MM.1S (cell line): Measurements from ENCODE around the gene SERPINI1.

ENCODE experiments used
- DNase-seq: peaks from one replicate; pipeline ENCODE4 v3.0.0-alpha.2; 2015
- H2AFZ ChIP-seq: fragments of 300-600 bp; sonication (generic); 2 replicates; pipeline ENCODE4 v1.6.0; 2016; ENCODE audit warnings: antibody characterized with exemption, low read length
- H3F3A ChIP-seq: fragments of 300-600 bp; sonication (generic); 2 replicates; pipeline ENCODE4 v1.6.1; 2016; ENCODE audit warnings: mild to moderate bottlenecking, antibody characterized with exemption, low read length, moderate library complexity, mixed read lengths; ENCODE audit not compliant: insufficient read depth
- H3K27ac ChIP-seq: fragments of 300-600 bp; sonication (generic); 2 replicates; pipeline ENCODE4 v1.5.1; 2016; ENCODE audit warnings: mild to moderate bottlenecking, low read length
- H3K27me3 ChIP-seq: fragments of 300-600 bp; sonication (generic); replicated peaks from 2 replicates; pipeline ENCODE4 v1.6.0; 2016; ENCODE audit warnings: low read length; ENCODE audit not compliant: insufficient read depth
- H3K36me3 ChIP-seq: fragments of 300-600 bp; sonication (generic); replicated peaks from 2 replicates; pipeline ENCODE4 v1.6.1; 2016; ENCODE audit warnings: mild to moderate bottlenecking, low read length, mixed read lengths; ENCODE audit not compliant: insufficient read depth
- H3K4me1 ChIP-seq: fragments of 300-600 bp; sonication (generic); 2 replicates; pipeline ENCODE4 v1.6.1; 2016; ENCODE audit warnings: low read length, mixed read lengths
- H3K4me2 ChIP-seq: fragments of 300-600 bp; sonication (generic); 2 replicates; pipeline ENCODE4 v1.6.0; 2016; ENCODE audit warnings: low read depth, low read length
- H3K4me3 ChIP-seq: fragments of 300-600 bp; sonication (generic); 2 replicates; pipeline ENCODE4 v1.5.1; 2016; ENCODE audit warnings: low read length, mixed read lengths
- H3K79me2 ChIP-seq: fragments of 300-600 bp; sonication (generic); 2 replicates; pipeline ENCODE4 v1.6.1; 2016; ENCODE audit warnings: mixed run types, low read length, mixed read lengths
- H3K9ac ChIP-seq: fragments of 300-600 bp; sonication (generic); 2 replicates; pipeline ENCODE4 v1.6.1; 2016; ENCODE audit warnings: low read length, mixed read lengths
- H3K9me2 ChIP-seq: fragments of 300-600 bp; sonication (generic); replicated peaks from 2 replicates; pipeline ENCODE4 v1.6.1; 2016; ENCODE audit warnings: mild to moderate bottlenecking, low read length, mixed read lengths; ENCODE audit not compliant: insufficient read depth
- H3K9me3 ChIP-seq: fragments of 300-600 bp; sonication (generic); replicated peaks from 2 replicates; pipeline ENCODE4 v1.6.1; 2016; ENCODE audit warnings: mild to moderate bottlenecking, low read length, mixed read lengths; ENCODE audit not compliant: insufficient read depth
- H4K20me1 ChIP-seq: fragments of 300-600 bp; sonication (generic); 2 replicates; pipeline ENCODE4 v1.6.1; 2016; ENCODE audit warnings: mild to moderate bottlenecking, low read length, moderate library complexity, mixed read lengths; ENCODE audit not compliant: insufficient read depth
- CTCF ChIP-seq: fragments of 300-600 bp; sonication (generic); IDR thresholded peaks from 2 replicates; pipeline ENCODE4 v1.5.1; 2016; ENCODE audit warnings: antibody characterized with exemption, low read length, mixed read lengths
- EZH2 ChIP-seq: fragments of 300-600 bp; sonication (generic); optimal IDR thresholded peaks from 2 replicates; pipeline ENCODE3; 2017; ENCODE audit warnings: low read depth, mild to moderate bottlenecking, antibody characterized with exemption, low read length, mixed read lengths
- EZH2phosphoT487 ChIP-seq: fragments of 300-600 bp; sonication (generic); IDR thresholded peaks from 2 replicates; pipeline ENCODE4 v1.6.1; 2018; ENCODE audit warnings: antibody characterized with exemption, low read length

SERPINI1 gene

DNA sequence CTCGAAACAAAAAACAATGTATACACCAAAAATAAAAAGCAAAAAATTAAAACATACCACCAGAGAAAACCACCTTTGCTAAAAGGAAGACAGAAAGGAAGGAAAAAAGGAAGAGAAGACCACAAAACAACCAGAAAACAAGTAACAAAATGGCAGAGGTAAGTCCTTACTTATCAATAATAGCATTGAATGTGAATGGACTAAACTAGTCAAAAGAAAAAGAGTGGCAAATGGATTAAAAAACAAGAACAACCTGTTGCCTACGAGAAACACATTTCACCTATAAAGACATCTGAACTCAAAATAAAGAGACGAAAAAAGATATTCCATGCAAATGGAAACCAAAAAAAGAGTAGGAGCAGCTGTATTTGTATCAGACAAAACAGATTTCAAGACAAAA, 23.1 kb upstream of the SERPINI1 start:
- Histone ChIP-seq H3K27me3 (no peaks in the 10 kb centered on the region), H3K4me2 (no peak overlapping the region), H2AFZ (no peak overlapping the region), H3K4me3 (no peak overlapping the region), H3K4me1 (0 out of 2 replicates have a peak, but pooled peaks cover 5% of the 10 kb centered on the region), H3K36me3 (0 out of 2 replicates have a peak, but pooled peaks cover 2% of the 10 kb centered on the region), H3F3A (no peaks in the 10 kb centered on the region), H3K79me2 (peaks cover 84% of the 10 kb centered on the region), H3K9ac (no peak overlapping the region), H3K9me2 (no peaks in the 10 kb centered on the region), H4K20me1 (0 out of 2 replicates have a peak, but pooled peaks cover 12% of the 10 kb centered on the region), H3K27ac (no peak overlapping the region), H3K9me3 (no peaks in the 10 kb centered on the region)
- no peak for DNase-seq
- no peak for TF ChIP-seq CTCF
- no peak for TF ChIP-seq EZH2phosphoT487
- TF ChIP-seq EZH2 = no peak

GRCh38 chr3:167714871-167715270, 20.6 kb upstream of the SERPINI1 start:
- H2AFZ ChIP-seq = no peak overlapping the region
- TF ChIP-seq EZH2 = no peak
- TF ChIP-seq EZH2phosphoT487 = no peak
- no peak; the same call in 1 of the 2 replicates for TF ChIP-seq CTCF
- H3K4me1 ChIP-seq = 0 out of 2 replicates have a peak, but pooled peaks cover 5% of the 10 kb centered on the region
- no peak overlapping the region for H3K4me2 ChIP-seq
- DNase-seq = no peak
- no peaks in the 10 kb centered on the region for H3K9me3 ChIP-seq
- peaks cover 90% of the 10 kb centered on the region for H3K79me2 ChIP-seq
- H3K9ac ChIP-seq = no peak overlapping the region
- H3K36me3 ChIP-seq = peaks cover 23% of the 10 kb centered on the region
- H3K27me3 ChIP-seq = no peaks in the 10 kb centered on the region
- H3K27ac ChIP-seq = no peak overlapping the region
- no peaks in the 10 kb centered on the region for H3F3A ChIP-seq
- H3K9me2 ChIP-seq = no peaks in the 10 kb centered on the region
- H4K20me1 ChIP-seq = 0 out of 2 replicates have a peak, but pooled peaks cover 13% of the 10 kb centered on the region
- H3K4me3 ChIP-seq = no peak overlapping the region

DNA sequence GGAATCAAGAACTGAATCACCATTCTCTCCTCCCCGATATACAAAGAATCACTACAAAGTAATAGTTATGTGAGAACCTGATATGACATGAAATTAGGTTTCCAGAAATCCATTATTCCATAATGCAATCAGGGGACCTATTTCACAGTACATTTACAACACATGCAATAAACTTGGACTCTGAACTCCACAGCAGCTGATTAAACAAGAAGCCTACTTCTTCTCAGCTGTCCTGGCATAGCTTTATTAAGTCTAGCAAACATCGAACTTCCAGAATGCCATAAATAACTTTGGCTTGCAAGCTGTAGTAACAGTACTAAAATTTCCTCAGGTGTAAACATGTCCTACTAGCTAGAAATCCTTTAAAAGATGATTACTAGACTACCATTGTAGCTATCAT, 18.6 kb upstream of the SERPINI1 start:
- Histone ChIP-seq H3K9ac (no peak overlapping the region), H3K27me3 (no peaks in the 10 kb centered on the region), H3K4me1 (0 out of 2 replicates have a peak, but pooled peaks cover 5% of the 10 kb centered on the region), H3K4me3 (no peak overlapping the region), H2AFZ (no peak overlapping the region), H3K9me2 (no peaks in the 10 kb centered on the region), H3K4me2 (no peak overlapping the region), H3K36me3 (peaks cover 25% of the 10 kb centered on the region), H3F3A (no peaks in the 10 kb centered on the region), H3K27ac (no peak overlapping the region), H3K79me2 (peaks cover 88% of the 10 kb centered on the region), H3K9me3 (no peaks in the 10 kb centered on the region), H4K20me1 (peaks cover 29% of the 10 kb centered on the region)
- DNase-seq = no peak
- TF ChIP-seq EZH2 (no peak), EZH2phosphoT487 (no peak)

DNA sequence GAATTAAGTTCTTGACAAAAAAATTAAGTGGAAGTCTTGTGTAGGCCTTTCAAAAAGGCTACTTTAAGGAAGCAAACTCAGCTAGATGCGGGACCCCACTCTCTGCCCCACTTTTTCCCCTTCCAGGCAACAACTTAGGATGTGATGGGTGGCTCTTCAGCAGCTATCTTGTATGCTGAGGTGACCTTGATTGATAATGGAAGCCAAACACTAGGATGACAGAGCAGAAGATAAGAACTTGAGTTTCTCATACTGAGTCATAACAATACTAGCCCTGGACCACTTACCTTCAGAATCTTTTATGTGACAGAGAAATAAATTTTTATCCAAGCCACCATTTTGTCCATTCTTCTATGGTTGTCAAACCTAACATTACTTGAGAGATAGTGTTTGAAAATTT, 16.9 kb upstream of the SERPINI1 start:
- H4K20me1 ChIP-seq = peaks cover 21% of the 10 kb centered on the region
- no peak for TF ChIP-seq EZH2phosphoT487
- TF ChIP-seq CTCF = no peak
- TF ChIP-seq EZH2 = no peak
- no peaks in the 10 kb centered on the region for H3K9me2 ChIP-seq
- H3K9me3 ChIP-seq = no peaks in the 10 kb centered on the region
- no peak overlapping the region for H3K9ac ChIP-seq
- H3K4me1 ChIP-seq = 0 out of 2 replicates have a peak, but pooled peaks cover 4% of the 10 kb centered on the region
- H3K79me2 ChIP-seq = peaks cover 88% of the 10 kb centered on the region
- H3K4me2 ChIP-seq = no peak overlapping the region
- no peak for DNase-seq
- H3K4me3 ChIP-seq = no peak overlapping the region
- no peaks in the 10 kb centered on the region for H3F3A ChIP-seq
- peaks cover 25% of the 10 kb centered on the region for H3K36me3 ChIP-seq
- H2AFZ ChIP-seq = no peak overlapping the region
- H3K27me3 ChIP-seq = no peaks in the 10 kb centered on the region
- H3K27ac ChIP-seq = no peak overlapping the region
